GM21360 (cell line): ENCODE measurements around the gene ESYT3.
"Not testable (repeated sequence)": the region's sequence is repeated elsewhere in the genome, so short reads cannot be mapped to it uniquely, and the experiment has no call there.

Source experiments
- ATAC-seq: cut with Tn5 transposase; IDR thresholded peaks from one replicate; pipeline ENCODE4 v1.9.1; 2021; ENCODE audit warnings: mild to moderate bottlenecking, moderate library complexity; ENCODE audit not compliant: unreplicated experiment

Gene ESYT3

DNA sequence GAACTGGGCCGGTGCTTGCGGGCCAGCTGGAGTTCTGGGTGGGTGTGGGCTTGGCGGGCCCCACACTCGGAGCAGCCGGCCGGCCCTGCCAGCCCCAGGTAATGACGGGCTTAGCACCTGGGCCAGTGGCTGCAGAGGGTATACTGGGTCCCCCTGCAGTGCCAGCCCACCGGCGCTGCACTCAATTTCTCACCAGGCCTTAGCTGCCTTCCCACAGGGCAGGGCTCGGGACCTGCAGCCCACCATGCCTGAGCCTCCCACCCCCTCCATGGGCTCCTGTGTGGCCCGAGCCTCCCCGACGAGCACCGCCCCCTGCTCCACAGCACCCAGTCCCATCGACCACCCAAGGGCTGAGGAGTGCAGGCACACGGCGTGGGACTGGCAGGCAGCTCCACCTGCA, 50.3 kb downstream of the ESYT3 start:
- ATAC-seq, result not testable (repeated sequence)

- ATAC-seq, result not testable (repeated sequence)
Observed at GRCh38 chr3:138486580-138486979, 52.2 kb downstream of the ESYT3 start.

- ATAC-seq, result no peak
Observed at GRCh38 chr3:138491971-138492370, 57.6 kb downstream of the ESYT3 start.

GRCh38 chr3:138492980-138493675, 58.7 kb downstream of the ESYT3 start:
- ATAC-seq, result no peak

DNA sequence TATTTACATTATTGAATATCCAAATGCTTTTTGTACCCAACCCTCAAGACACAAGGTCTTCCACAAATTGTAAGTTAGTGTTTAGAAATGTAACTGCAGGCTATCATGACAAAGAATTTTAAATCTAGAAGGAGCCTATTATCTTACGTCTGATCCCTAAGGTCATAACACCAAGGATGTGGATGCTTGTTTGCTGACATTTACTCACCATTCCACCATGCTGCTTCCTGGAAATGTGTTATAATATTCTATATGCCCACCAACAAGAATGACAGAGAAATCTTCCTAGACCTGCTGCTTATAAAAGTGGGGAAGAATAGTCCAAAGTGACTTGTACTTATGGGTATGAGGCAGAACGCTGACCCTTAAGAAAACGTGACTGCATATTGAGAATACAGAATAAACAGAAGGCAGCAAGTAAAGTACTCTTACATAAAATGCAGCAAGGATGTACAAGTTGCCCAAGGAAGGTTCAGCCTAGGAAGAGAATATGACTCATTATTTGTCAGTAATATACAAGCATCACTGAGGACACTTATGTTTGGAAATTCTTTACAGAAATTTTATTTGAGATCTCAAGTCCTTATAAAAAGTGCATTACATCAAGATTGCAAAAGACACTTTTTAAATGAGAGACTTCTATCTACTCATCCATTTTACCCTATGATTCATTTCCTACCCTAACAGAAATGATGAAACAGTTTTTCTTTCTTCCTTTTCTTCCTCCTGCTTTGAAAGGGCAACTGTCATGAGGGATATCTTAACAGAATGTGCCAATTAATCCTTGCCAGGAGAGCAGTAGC, 59.6 kb downstream of the ESYT3 start:
- no peak for ATAC-seq

- ATAC-seq, result no peak
Observed at GRCh38 chr3:138494607-138494929, 60.2 kb downstream of the ESYT3 start.

- ATAC-seq, result not testable (repeated sequence)
Observed at GRCh38 chr3:138495638-138496037, 61.2 kb downstream of the ESYT3 start.

- no peak for ATAC-seq
Observed at GRCh38 chr3:138496436-138496835, 62.0 kb downstream of the ESYT3 start.

- ATAC-seq, result no peak
Observed at GRCh38 chr3:138497021-138497420, 62.6 kb downstream of the ESYT3 start.

DNA sequence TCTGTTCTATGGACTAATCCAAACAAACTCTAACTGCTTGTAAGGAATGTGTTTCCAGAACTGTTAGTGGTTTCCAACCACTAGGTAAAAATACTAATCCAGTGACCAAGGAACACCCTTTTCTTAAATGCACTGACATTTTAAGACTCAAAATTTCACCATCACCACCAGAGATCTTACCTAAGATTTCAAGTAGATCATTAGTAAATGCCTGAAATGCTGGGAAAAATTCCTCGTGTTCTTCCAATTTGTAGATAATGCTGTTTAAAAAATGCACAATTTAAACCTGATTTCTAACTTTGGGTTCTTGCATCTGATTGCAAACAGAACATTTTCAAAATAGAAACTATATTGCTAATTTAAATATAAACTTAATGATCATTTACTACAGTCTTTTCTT, 63.4 kb downstream of the ESYT3 start:
- no peak for ATAC-seq

DNA sequence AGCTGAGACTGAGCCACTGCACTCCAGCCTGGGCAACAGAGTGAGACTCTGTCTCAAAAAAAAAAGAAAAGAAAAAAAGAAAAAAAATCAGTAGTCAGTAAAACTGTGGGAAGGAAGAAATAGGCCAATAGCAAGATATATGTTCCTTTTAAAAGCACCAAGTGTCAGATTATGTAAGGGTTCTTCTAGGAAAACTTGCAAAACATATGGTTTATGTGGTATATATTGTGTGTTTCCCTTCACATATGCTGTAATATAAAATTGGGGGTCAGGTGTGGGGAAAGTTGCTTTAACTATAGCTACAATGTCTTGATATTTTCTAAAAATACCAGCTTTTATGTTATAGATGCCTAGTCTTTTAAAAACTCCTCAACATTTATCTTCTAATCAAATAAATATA, 64.6 kb downstream of the ESYT3 start:
- ATAC-seq, result no peak

DNA sequence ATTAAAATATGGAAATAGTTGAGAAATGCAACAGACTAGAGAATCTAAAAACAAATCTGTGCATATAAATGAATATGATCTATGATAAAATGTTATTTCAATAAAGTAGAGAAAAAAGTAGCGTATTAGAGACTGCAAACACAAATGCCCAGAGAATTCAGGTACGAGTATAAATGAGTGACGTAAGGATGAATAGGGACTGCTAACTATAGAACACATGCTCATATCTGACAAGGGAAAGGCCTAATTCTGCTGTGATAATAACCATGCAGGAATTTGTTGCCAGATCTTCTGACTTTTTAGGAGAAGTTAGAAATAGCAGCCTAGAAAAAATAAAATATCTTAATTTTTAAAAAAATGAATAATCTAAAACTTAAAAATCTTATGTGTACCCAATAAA, 73.1 kb downstream of the ESYT3 start:
- ATAC-seq, result no peak

GRCh38 chr3:138509586-138509985, 75.2 kb downstream of the ESYT3 start:
- no peak for ATAC-seq

- ATAC-seq, result no peak
Observed at GRCh38 chr3:138511945-138512344, 77.5 kb downstream of the ESYT3 start.

- ATAC-seq, result peak; percentile 66
Observed at GRCh38 chr3:138513090-138513843, 78.9 kb downstream of the ESYT3 start.

DNA sequence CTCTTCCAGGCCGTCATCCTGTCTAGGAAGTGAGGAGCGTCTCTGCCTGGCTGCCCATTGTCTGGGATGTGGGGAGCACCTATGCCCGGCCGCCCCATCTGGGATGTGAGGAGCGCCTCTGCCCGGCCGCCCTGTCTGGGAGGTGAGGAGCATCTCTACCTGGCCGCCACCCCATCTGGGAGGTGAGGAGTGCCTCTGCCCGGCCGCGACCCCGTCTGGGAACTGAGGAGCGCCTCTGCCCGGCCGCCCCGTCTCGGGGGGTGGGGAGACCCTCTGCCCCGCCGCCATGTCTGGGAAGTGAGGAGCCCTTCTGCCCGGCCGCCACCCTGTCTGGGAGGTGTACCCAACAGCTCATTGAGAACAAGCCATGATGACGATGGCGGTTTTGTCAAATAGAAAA, 87.0 kb downstream of the ESYT3 start:
- not testable (repeated sequence) for ATAC-seq
